SJCRH30 (cell line): ENCODE results near the gene ANKRD2. TPM values are rescaled to one million over a fixed set of nuclear protein-coding genes. Genes with fewer than 3 reads are reported as not detected.
"Not testable (repeated sequence)": the region's sequence is repeated elsewhere in the genome, so short reads cannot be mapped to it uniquely, and the experiment has no call there.

ENCODE experiments used
- DNase-seq, 2 experiments: peaks; one replicate each; pipeline ENCODE4 v3.0.0-alpha.2; 2015 to 2020
- H3K27ac ChIP-seq: fragments of 250-450 bp; sonication (Bioruptor Pico); 2 replicates; pipeline ENCODE4 v1.5.1; 2020; ENCODE audit warnings: mild to moderate bottlenecking, moderate library complexity
- H3K27me3 ChIP-seq: fragments of 250-450 bp; sonication (Bioruptor Pico); 2 replicates; pipeline ENCODE4 v1.5.1; 2020; ENCODE audit warnings: mild to moderate bottlenecking, moderate library complexity
- H3K36me3 ChIP-seq: fragments of 250-450 bp; sonication (Bioruptor Pico); 2 replicates; pipeline ENCODE4 v1.5.1; 2020; ENCODE audit warnings: mild to moderate bottlenecking, moderate library complexity
- H3K4me1 ChIP-seq: fragments of 250-450 bp; sonication (Bioruptor Pico); 2 replicates; pipeline ENCODE4 v1.5.1; 2020; ENCODE audit warnings: mild to moderate bottlenecking, moderate library complexity
- H3K4me3 ChIP-seq: fragments of 250-450 bp; sonication (Bioruptor Pico); 2 replicates; pipeline ENCODE4 v1.5.1; 2020; ENCODE audit warnings: mild to moderate bottlenecking, moderate library complexity
- H3K9me3 ChIP-seq: fragments of 250-450 bp; sonication (Bioruptor Pico); replicated peaks from 2 replicates; pipeline ENCODE4 v1.5.1; 2020; ENCODE audit warnings: mild to moderate bottlenecking, moderate library complexity
- total RNA-seq: library from RNA; depleted of rRNA; stranded (reverse); fragments of >200 nt; shearing (Covaris generic); gene quantifications from 2 replicates; pipeline ENCODE4 v1.2.3, GENCODE V29; 2014; rRNA removed

The ANKRD2 gene
- total RNA-seq = 0.26 and 0.51 TPM in 2 replicates

GRCh38 chr10:97572214-97572989 lies at the start of gene ANKRD2:
Gene ANKRD2 (plus strand): TSS chr10:97572779. CDS start chr10:97572789, 10 bp downstream.
- Histone ChIP-seq H3K4me3 (no peak within 1 kb of the TSS), H3K4me1 (peaks cover 40% of the 10 kb centered on the region), H3K36me3 (no peaks in the 10 kb centered on the region), H3K27ac (peak within 1 kb of the TSS; percentile 55), H3K27me3 (no peaks in the 10 kb centered on the region), H3K9me3 (no peaks in the 10 kb centered on the region)
- DNase-seq = peak; percentile 82 to 88

GRCh38 chr10:97522937-97523336 lies 49.6 kb upstream of the ANKRD2 start:
- Histone ChIP-seq H3K27me3 (no peaks in the 10 kb centered on the region), H3K9me3 (no peaks in the 10 kb centered on the region), H3K4me1 (peaks cover 20% of the 10 kb centered on the region), H3K4me3 (no peak overlapping the region), H3K27ac (no peak overlapping the region), H3K36me3 (no peaks in the 10 kb centered on the region)
- no peak for DNase-seq

- DNase-seq = no peak
- no peaks in the 10 kb centered on the region for H3K36me3 ChIP-seq
- H3K4me1 ChIP-seq = peaks cover 1% of the 10 kb centered on the region; the same call in 1 of the 2 replicates
- H3K27me3 ChIP-seq = no peaks in the 10 kb centered on the region
- no peaks in the 10 kb centered on the region for H3K9me3 ChIP-seq
- no peak overlapping the region for H3K27ac ChIP-seq
- no peak overlapping the region for H3K4me3 ChIP-seq
These were observed 47.5 kb upstream of the ANKRD2 start for GRCh38 chr10:97525086-97525485.

- Histone ChIP-seq H3K36me3 (no peaks in the 10 kb centered on the region), H3K27ac (no peak overlapping the region), H3K4me1 (no peaks in the 10 kb centered on the region), H3K9me3 (no peaks in the 10 kb centered on the region), H3K27me3 (no peaks in the 10 kb centered on the region), H3K4me3 (no peak overlapping the region)
- no peak for DNase-seq
These were observed 46.9 kb upstream of the ANKRD2 start for GRCh38 chr10:97525683-97526110.

- not testable (repeated sequence) for H3K36me3 ChIP-seq, H3K27ac ChIP-seq, H3K9me3 ChIP-seq, H3K27me3 ChIP-seq, H3K4me1 ChIP-seq, H3K4me3 ChIP-seq, DNase-seq
These were observed 43.7 kb upstream of the ANKRD2 start for GRCh38 chr10:97528876-97529275.

GRCh38 chr10:97529685-97530465 lies 42.7 kb upstream of the ANKRD2 start:
- Histone ChIP-seq H3K9me3 (no peaks in the 10 kb centered on the region), H3K36me3 (no peaks in the 10 kb centered on the region), H3K27me3 (no peaks in the 10 kb centered on the region), H3K4me3 (no peak overlapping the region), H3K27ac (no peak overlapping the region), H3K4me1 (peaks cover 7% of the 10 kb centered on the region)
- no peak for DNase-seq

- Histone ChIP-seq H3K27me3 (no peaks in the 10 kb centered on the region), H3K4me3 (no peak overlapping the region), H3K36me3 (no peaks in the 10 kb centered on the region), H3K4me1 (peaks cover 7% of the 10 kb centered on the region), H3K27ac (no peak overlapping the region), H3K9me3 (no peaks in the 10 kb centered on the region)
- no peak for DNase-seq
These were observed 41.1 kb upstream of the ANKRD2 start for GRCh38 chr10:97531401-97531986.

- H3K4me3 ChIP-seq = no peak overlapping the region
- DNase-seq = peak; percentile 91 to 93
- H3K27ac ChIP-seq = peak overlapping the region; percentile 12
- no peaks in the 10 kb centered on the region for H3K27me3 ChIP-seq
- no peaks in the 10 kb centered on the region for H3K9me3 ChIP-seq
- peaks cover 7% of the 10 kb centered on the region for H3K4me1 ChIP-seq
- no peaks in the 10 kb centered on the region for H3K36me3 ChIP-seq
These were observed 39.5 kb upstream of the ANKRD2 start for GRCh38 chr10:97532935-97533671.

GRCh38 chr10:97533888-97534287 lies 38.7 kb upstream of the ANKRD2 start:
- Histone ChIP-seq H3K27ac (peak overlapping the region; percentile 12), H3K27me3 (no peaks in the 10 kb centered on the region), H3K9me3 (no peaks in the 10 kb centered on the region), H3K4me1 (peaks cover 7% of the 10 kb centered on the region), H3K36me3 (no peaks in the 10 kb centered on the region), H3K4me3 (no peak overlapping the region)
- DNase-seq = no peak

GRCh38 chr10:97534746-97535367 lies 37.7 kb upstream of the ANKRD2 start:
- Histone ChIP-seq H3K36me3 (no peaks in the 10 kb centered on the region), H3K27ac (no peak overlapping the region), H3K4me1 (peaks cover 7% of the 10 kb centered on the region), H3K4me3 (no peak overlapping the region), H3K27me3 (no peaks in the 10 kb centered on the region), H3K9me3 (no peaks in the 10 kb centered on the region)
- peak; percentile 30 to 50 for DNase-seq

GRCh38 chr10:97537186-97537869 lies 35.3 kb upstream of the ANKRD2 start:
- no peaks in the 10 kb centered on the region for H3K9me3 ChIP-seq
- no peak overlapping the region for H3K4me3 ChIP-seq
- DNase-seq = no peak
- H3K4me1 ChIP-seq = peaks cover 21% of the 10 kb centered on the region
- no peaks in the 10 kb centered on the region for H3K27me3 ChIP-seq
- no peak overlapping the region for H3K27ac ChIP-seq
- no peaks in the 10 kb centered on the region for H3K36me3 ChIP-seq

- H3K27me3 ChIP-seq = no peaks in the 10 kb centered on the region
- no peaks in the 10 kb centered on the region for H3K36me3 ChIP-seq
- no peak overlapping the region for H3K27ac ChIP-seq
- no peak overlapping the region for H3K4me3 ChIP-seq
- DNase-seq = no peak
- H3K9me3 ChIP-seq = no peaks in the 10 kb centered on the region
- H3K4me1 ChIP-seq = peaks cover 31% of the 10 kb centered on the region
These were observed 34.2 kb upstream of the ANKRD2 start for GRCh38 chr10:97538411-97538810.

GRCh38 chr10:97538839-97539238 lies 33.7 kb upstream of the ANKRD2 start:
- H3K9me3 ChIP-seq = no peaks in the 10 kb centered on the region
- no peak for DNase-seq
- no peaks in the 10 kb centered on the region for H3K36me3 ChIP-seq
- H3K27me3 ChIP-seq = no peaks in the 10 kb centered on the region
- H3K4me1 ChIP-seq = peaks cover 33% of the 10 kb centered on the region
- no peak overlapping the region for H3K4me3 ChIP-seq
- H3K27ac ChIP-seq = no peak overlapping the region
